VCaP (cell line): Measurements from ENCODE around the gene SLC35G4.
"Not testable (repeated sequence)": the region's sequence is repeated elsewhere in the genome, so short reads cannot be mapped to it uniquely, and the experiment has no call there.

ENCODE experiments used
- H3K27ac ChIP-seq: fragments of 450-650 bp; 2 replicates; pipeline ENCODE4 v1.5.1; 2017
- CTCF ChIP-seq: fragments of 450-650 bp; conservative IDR thresholded peaks from 2 replicates; pipeline ENCODE4 v1.5.1; 2017; ENCODE audit warnings: mild to moderate bottlenecking, moderate library complexity

The SLC35G4 gene

GRCh38 chr18:11609488-11609887, at the start of gene SLC35G4:
Gene SLC35G4, plus strand, starts transcription at chr18:11609596. Its CDS starts 0 bp downstream, at chr18:11609596.
- H3K27ac ChIP-seq: not testable (repeated sequence)

- H3K27ac ChIP-seq: no peak overlapping the region
- TF ChIP-seq CTCF: no peak
Measured at GRCh38 chr18:11561293-11561692, 48.1 kb upstream of the SLC35G4 start.

GRCh38 chr18:11565716-11566115, 43.7 kb upstream of the SLC35G4 start:
- H3K27ac ChIP-seq: no peak overlapping the region
- no peak for TF ChIP-seq CTCF

GRCh38 chr18:11566236-11566965, 43.0 kb upstream of the SLC35G4 start:
- H3K27ac ChIP-seq: no peak overlapping the region
- no peak for TF ChIP-seq CTCF

GRCh38 chr18:11567396-11567795, 42.0 kb upstream of the SLC35G4 start:
- no peak for TF ChIP-seq CTCF
- H3K27ac ChIP-seq: no peak overlapping the region

GRCh38 chr18:11570073-11570588, 39.3 kb upstream of the SLC35G4 start:
- no peak for TF ChIP-seq CTCF
- H3K27ac ChIP-seq: no peak overlapping the region

- H3K27ac ChIP-seq: no peak overlapping the region
- peak; percentile 16; the same call in 1 of the 2 replicates for TF ChIP-seq CTCF
Measured at GRCh38 chr18:11570769-11571412, 38.5 kb upstream of the SLC35G4 start.

GRCh38 chr18:11572201-11572600, 37.2 kb upstream of the SLC35G4 start:
- no peak overlapping the region for H3K27ac ChIP-seq

More at GRCh38 chr18:11572201-11572600, 37.2 kb upstream of the SLC35G4 start:
- no peak for TF ChIP-seq CTCF
